Activated B cell treated with CpG ODN at 0.5 μM for 24 hours (primary cell): ENCODE results near the gene COMP. TPM values are rescaled to one million over a fixed set of nuclear protein-coding genes. Genes with fewer than 3 reads are reported as not detected.

ENCODE experiments used
- ATAC-seq: fragments of 200-7000 bp; cut with Tn5 transposase; one replicate; pipeline ENCODE4 v1.10.0; 2021; ENCODE audit warnings: low read depth, mild to moderate bottlenecking, moderate library complexity
- CTCF ChIA-PET: fragments of 350-600 bp; sonication (Branson Sonifier 250); formaldehyde crosslinking; loops from one replicate; lab custom pipeline; 2021; ENCODE audit warnings: antibody characterized with exemption; lab: Charles Lee
- POLR2A ChIA-PET: fragments of 350-600 bp; sonication (Branson Sonifier 250); formaldehyde crosslinking; loops from one replicate; lab custom pipeline; 2021; ENCODE audit warnings: antibody characterized with exemption; lab: Charles Lee
- DNase-seq: peaks from one replicate; pipeline ENCODE4 v3.0.0; 2022
- H3K27ac Mint-ChIP-seq: one replicate; pipeline ENCODE4 v1.8.0; 2020; ENCODE audit warnings: mixed read lengths
- H3K27me3 Mint-ChIP-seq: one replicate; pipeline ENCODE4 v1.8.0; 2021; ENCODE audit warnings: mixed read lengths
- H3K36me3 Mint-ChIP-seq: one replicate; pipeline ENCODE4 v1.8.0; 2021; ENCODE audit warnings: low read depth, mixed read lengths
- H3K4me1 Mint-ChIP-seq: one replicate; pipeline ENCODE4 v1.8.0; 2021; ENCODE audit warnings: mixed read lengths
- H3K4me3 Mint-ChIP-seq: one replicate; pipeline ENCODE4 v1.8.0; 2020; ENCODE audit warnings: mild to moderate bottlenecking, mixed read lengths
- H3K9me3 Mint-ChIP-seq: one replicate; pipeline ENCODE4 v1.8.0; 2020; ENCODE audit warnings: mixed read lengths
- CTCF ChIP-seq: fragments of 200-600 bp; IDR thresholded peaks from one replicate; pipeline ENCODE4 v1.8.0; 2022; ENCODE audit warnings: antibody characterized with exemption, mild to moderate bottlenecking
- intact Hi-C: fragments of 100-400 bp; cut with micrococcal nuclease; formaldehyde crosslinking; loops from one replicate; pipeline ENCODE4 v1.15.1; 2024
- total RNA-seq: library from RNA; stranded (reverse); gene quantifications from 2 replicates; pipeline ENCODE4 v1.2.3, GENCODE V29; 2022

Gene COMP
- total RNA-seq, 1 donor from 2014 or later, result 0.16 TPM

- ChIA-PET CTCF (no interaction called here), POLR2A (no interaction called here)
- H3K36me3 Mint-ChIP-seq, result peaks cover 1% of the 10 kb centered on the region
- TF ChIP-seq CTCF, result no peak
- H3K4me3 Mint-ChIP-seq, result no peak overlapping the region
- no peaks in the 10 kb centered on the region for H3K4me1 Mint-ChIP-seq
- H3K27me3 Mint-ChIP-seq, result no peaks in the 10 kb centered on the region
- ATAC-seq, result no peak
- no peak overlapping the region for H3K27ac Mint-ChIP-seq
- no peak for DNase-seq
- H3K9me3 Mint-ChIP-seq, result no peaks in the 10 kb centered on the region
- intact Hi-C loops, result no loop called here
These were observed 19.5 kb downstream of the COMP start for GRCh38 chr19:18771328-18772242.

- ChIA-PET CTCF (no interaction called here), POLR2A (no interaction called here)
- H3K4me3 Mint-ChIP-seq, result no peak overlapping the region
- H3K27me3 Mint-ChIP-seq, result no peaks in the 10 kb centered on the region
- intact Hi-C loops, result no loop called here
- H3K4me1 Mint-ChIP-seq, result no peaks in the 10 kb centered on the region
- no peak for DNase-seq
- no peak for TF ChIP-seq CTCF
- no peak overlapping the region for H3K27ac Mint-ChIP-seq
- ATAC-seq, result no peak
- H3K36me3 Mint-ChIP-seq, result peaks cover 1% of the 10 kb centered on the region
- no peaks in the 10 kb centered on the region for H3K9me3 Mint-ChIP-seq
These were observed 20.3 kb downstream of the COMP start for GRCh38 chr19:18770663-18771327.

- CTCF ChIA-PET, result no interaction called here
These were observed 21.0 kb downstream of the COMP start for GRCh38 chr19:18769989-18770528.

GRCh38 chr19:18768997-18769891, 21.9 kb downstream of the COMP start:
- peaks cover 4% of the 10 kb centered on the region for H3K4me1 Mint-ChIP-seq
- H3K4me3 Mint-ChIP-seq, result no peak overlapping the region
- ATAC-seq, result no peak
- intact Hi-C loops, result no loop called here
- no peak for DNase-seq
- no peaks in the 10 kb centered on the region for H3K27me3 Mint-ChIP-seq
- H3K36me3 Mint-ChIP-seq, result peaks cover 1% of the 10 kb centered on the region
- CTCF ChIA-PET, result no interaction called here
- no peaks in the 10 kb centered on the region for H3K9me3 Mint-ChIP-seq
- no peak for TF ChIP-seq CTCF
- POLR2A ChIA-PET, result no interaction called here
- H3K27ac Mint-ChIP-seq, result no peak overlapping the region

More at GRCh38 chr19:18769989-18770528, 21.0 kb downstream of the COMP start:
- no peaks in the 10 kb centered on the region for H3K27me3 Mint-ChIP-seq
- TF ChIP-seq CTCF, result no peak
- POLR2A ChIA-PET, result no interaction called here
- no peaks in the 10 kb centered on the region for H3K9me3 Mint-ChIP-seq
- peaks cover 1% of the 10 kb centered on the region for H3K36me3 Mint-ChIP-seq
- DNase-seq (no peak), ATAC-seq (no peak)
- intact Hi-C loops, result no loop called here
- no peak overlapping the region for H3K4me3 Mint-ChIP-seq
- no peaks in the 10 kb centered on the region for H3K4me1 Mint-ChIP-seq
- no peak overlapping the region for H3K27ac Mint-ChIP-seq
